NCI-H2171 treated with DMSO at 0.1 percent for 48 hours (cell line): ENCODE results near the gene CHD5.
A peak's percentile ranks its signal among the peaks of the same experiment; 100 is the strongest.

Experiments
- DNase-seq: peaks from one replicate; lab custom pipeline; 2025; lab: John Stamatoyannopoulos, UW

CHD5 gene

DNA sequence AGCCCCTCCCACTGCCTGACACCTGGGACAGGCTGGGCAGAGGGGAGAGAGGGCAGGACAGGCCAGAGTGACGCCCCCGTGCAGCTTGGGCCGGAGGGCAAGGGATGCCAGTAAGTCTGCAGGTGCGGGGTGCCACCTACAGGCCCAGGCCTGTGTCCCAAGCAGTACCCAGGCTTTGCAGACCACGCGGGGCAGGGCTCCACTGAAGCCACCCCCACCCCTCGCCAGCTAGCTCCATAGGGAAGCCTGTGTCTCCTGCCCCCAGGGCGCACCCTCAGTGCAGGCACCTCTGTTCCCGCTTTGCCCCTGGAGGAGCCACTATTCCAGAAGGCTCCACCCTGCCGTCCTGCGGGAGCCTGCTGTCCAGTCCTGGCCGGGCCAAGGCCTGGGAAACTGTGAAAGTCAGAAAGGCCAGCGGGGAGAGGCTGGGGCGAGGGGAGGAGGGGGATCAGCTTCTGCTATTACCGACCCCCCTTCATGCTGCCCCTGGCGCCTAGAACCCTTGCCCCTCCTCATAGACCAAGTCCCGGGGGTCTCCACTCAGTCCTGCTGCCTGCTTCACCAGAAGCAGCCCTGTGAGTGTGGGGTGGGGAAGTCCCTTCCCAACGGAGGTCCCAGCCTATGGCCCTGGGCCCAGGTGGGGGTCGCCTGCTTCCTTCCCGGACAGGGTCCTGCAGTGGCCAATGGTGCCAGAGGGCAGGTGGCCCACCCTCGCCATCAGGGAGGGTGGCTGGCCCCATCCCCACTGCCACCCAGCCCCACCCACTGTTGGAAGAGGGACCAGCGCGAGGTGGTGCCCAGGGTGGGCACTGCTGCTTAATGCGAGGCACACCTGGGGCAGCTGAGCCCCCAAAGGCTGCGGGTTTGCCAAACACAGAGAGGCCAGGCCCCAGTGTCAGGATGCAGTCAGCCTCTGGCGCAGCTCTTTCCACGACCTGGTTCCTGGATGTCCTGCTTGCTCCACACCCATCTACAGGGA, 80.0 kb downstream of the CHD5 start:
- no peak for DNase-seq

DNA sequence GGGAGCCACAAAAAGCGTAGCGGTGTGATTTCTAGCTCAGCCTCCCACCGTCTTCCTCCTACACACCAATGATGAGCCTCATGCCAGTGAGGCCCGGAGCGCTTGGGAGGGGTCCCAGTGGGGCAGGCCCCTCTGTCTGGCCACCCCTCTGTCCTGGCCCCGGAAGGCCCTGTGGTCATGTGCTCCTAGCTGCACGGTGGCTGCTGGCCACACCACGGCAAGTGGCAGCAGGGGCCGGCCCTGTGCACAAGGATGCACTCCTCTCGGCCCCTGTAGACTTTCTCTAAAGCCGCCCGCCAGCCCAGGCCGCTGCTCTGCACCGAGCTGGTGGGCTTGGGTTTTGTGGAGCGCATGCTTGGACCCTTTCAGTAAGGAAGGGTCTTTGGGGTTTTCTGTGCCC, 80.8 kb downstream of the CHD5 start:
- no peak for DNase-seq

DNA sequence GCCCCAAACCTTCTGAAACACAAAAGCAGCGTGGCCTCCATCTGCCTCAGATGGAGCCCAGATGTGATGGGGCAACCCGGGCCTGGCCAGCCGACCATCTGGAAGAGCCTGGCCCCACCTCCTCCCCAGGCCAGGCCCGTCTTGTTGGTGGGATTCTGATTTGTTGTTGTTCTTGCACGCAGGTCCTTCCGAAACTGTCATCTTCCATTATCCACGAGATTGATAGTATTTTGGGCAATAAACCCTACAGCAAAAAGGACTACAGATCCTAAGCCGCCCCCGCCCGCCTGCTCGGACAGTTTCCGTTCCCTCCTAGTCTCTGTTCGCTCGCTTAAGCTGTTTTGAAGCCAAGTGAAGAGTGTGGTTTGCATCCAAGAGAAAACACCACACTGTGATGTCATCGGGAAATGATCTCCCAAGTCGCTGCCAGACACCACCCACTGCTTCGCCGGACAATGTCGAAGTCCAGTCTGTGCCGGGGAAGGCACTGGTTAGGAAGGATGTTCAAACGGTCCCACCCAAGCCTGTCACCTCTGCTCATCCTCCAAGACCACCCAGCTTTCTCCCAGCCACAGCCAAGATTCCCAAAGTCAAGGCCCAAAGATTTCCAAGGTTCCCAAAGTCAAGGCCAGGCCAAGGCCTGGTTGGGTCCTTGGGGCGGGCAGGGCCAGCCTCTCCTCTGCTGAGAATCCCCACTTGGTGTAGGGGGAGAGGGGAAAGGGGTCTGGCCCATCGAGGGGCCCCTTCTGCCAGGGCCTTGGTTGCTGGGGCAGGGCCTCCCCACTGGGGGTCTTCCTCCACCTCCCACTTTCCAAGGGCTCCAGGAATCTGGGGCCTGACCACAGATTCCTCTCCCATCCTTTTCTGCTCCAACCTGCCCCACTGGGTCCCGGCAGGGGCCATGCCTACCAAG, 81.6 kb downstream of the CHD5 start:
- no peak for DNase-seq

- DNase-seq: no peak
Observed at GRCh38 chr1:6097824-6098223, 82.3 kb downstream of the CHD5 start.

DNA sequence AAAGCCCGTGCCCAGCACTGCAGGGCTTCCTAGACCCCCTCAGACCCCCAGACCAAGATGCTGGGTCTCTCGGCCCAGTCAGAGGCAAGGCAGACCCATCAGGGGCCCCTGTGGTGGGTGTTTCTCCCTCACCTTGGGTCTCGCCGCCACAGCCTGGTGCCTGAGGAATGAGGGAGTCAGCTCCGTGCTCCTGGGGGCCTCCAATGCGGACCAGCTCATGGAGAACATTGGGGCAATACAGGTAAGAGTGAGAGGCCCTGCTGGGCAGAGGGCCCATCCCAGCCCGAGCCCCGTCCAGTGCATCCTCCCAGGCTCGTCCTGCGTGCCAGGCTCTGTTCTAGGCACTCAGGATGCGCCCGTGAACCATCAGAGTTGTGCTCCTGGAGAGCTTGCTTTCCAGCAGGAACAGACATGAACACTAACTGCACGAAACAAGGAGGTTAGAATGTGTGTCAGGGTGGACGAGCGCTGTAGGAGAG, 83.0 kb downstream of the CHD5 start:
- no peak for DNase-seq

GRCh38 chr1:6096243-6097116, 83.6 kb downstream of the CHD5 start:
- DNase-seq: no peak

DNA sequence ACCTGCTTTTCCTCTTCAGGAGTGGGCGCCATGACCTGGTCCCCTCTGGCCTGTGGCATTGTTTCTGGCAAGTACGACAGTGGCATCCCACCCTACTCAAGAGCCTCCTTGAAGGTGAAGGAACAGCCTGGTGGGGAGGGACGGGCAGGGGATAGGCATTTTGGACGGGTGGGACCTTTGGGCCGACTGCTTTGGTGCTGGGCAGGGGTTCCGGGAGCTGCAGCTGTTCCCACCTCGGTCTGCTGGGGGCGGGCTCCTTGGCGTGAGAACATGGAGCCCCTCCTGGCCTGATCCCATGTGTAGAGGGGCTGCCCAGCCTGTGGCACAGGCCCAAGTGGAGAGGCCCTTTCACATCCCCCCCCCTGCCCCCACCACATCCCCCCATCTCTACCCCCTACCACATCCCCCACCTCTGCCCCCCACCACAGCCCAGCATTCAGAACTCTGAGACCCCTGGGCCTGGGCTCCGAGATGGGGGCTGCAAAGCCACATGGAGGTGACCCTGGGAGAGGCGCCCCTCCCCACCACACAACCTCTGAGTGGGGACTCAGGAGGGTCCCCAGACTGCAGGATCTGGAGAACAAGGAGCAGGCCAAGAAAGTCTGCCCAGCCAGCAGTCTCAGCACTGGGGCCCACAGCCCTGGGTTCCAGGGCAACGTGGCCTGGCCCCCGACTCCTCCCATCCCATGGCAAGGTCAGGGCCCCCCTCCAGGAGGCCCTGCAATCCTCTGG, 84.4 kb downstream of the CHD5 start:
- DNase-seq: no peak

DNA sequence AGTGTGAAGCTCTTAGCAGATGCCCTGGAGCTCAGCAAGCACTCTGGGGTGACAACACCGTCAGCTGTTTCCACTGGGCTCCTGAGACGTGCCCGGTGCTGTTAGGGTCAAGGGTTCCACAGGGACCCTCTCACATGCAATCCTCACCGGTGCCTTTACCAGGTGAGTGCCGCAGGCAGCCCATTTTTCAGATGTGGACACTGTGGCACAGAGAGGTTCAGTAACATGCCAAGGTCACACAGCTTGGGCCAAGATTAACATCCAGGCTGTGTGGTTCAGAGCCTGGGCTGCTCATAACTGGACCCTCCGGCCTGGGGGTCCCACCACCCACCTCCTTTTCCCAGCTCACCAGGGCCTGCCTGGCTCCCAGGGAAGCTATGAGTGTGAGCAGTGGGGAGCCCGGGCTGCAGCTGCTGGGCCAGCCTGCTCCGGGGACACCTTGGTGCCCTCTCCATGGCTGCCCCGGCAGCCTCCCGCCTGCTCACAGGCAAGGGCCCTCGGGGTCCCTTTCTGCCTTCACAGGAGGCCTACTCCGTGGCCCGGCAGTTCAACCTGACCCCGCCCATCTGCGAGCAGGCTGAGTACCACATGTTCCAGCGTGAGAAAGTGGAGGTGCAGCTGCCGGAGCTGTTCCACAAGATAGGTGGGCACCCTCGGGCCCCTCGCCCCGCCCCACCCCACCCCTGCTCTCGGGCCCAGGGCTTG, 85.2 kb downstream of the CHD5 start:
- DNase-seq: no peak

GRCh38 chr1:6094246-6094645, 85.9 kb downstream of the CHD5 start:
- DNase-seq: no peak

GRCh38 chr1:6093611-6094010, 86.5 kb downstream of the CHD5 start:
- DNase-seq: peak; percentile 12

- no peak for DNase-seq
Observed at GRCh38 chr1:6093071-6093470, 87.0 kb downstream of the CHD5 start.

DNA sequence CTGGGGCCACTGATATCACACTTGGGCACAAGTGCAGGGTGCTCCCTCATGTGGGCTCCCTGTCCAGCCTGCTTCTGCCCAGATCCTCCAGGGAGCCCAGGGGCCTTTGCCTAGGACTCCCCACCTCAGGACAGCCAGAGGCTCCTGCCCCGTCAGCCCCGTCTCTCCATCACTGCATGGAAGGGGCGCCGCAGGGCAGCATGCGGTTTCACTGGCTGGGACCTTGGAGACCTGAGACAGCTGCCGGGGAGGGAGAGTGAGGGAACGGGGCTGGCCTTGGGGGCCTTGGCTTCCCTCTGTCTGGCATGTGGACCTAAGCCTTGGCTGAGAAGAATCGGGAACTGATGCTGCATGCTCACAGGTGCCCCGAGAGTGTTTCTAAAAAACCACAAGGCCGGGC, 87.9 kb downstream of the CHD5 start:
- DNase-seq: no peak

- no peak for DNase-seq
Observed at GRCh38 chr1:6091823-6092109, 88.4 kb downstream of the CHD5 start.

DNA sequence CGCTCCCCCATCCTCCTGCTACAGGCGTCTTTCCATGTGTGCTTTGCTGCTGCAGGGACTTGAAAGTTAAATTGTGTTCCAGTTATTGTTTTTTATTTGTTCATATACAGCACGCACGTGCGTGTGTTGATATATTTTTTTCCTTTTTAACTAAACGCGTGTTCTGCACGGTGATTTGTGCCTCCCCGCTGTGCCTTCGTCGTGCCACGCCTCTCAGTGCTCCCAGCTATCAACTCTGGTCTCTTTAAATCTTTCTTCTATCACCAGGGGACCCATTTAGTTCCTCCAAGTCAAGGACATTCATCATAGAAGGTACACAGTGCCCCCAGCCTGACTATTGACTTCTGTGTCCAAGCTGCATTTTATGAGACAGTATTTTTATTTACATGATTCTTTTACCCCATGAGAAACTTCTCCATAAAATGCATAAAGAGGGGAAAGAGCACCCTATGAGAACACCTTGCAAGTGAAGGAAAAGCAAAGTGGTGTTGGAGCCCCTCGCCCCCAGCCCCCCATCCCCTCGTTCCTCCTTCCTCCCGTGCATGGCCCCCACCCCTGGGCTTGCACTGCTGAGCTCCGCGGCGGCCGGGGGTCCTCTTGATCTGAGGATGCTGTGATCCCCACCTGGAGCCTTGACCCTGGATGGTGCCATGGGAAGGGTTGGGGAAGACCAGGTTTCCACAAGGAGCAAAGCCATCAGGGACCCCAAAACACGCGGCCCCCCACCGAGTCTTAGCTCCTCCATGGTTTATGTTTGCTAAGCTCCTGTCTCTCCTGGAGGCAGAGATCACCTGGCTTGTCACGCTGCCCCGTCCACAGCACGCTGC, 88.9 kb downstream of the CHD5 start:
- DNase-seq: no peak

GRCh38 chr1:6090288-6090687, 89.8 kb downstream of the CHD5 start:
- DNase-seq: no peak

DNA sequence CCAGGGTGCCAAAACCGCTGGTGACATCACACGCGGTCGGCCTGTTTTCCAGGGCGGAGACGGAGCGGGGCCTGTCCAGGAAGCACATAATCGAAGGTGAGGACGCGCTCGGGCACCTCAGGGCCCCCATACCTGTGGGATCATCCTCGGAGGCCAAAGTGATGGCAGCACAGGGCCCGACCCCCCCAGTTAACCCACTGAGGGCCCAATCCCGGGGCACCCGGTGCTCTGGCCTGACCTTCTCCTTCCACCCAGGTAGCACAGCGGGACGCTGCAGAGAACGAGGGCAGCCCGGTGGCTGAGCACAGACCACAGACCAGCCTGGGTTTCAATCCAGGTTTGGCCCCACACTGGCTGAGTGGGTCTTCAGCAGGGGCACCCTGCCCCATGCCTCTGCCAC, 91.2 kb downstream of the CHD5 start:
- DNase-seq: no peak

GRCh38 chr1:6087958-6088357, 92.2 kb downstream of the CHD5 start:
- DNase-seq: no peak

GRCh38 chr1:6087377-6087772, 92.7 kb downstream of the CHD5 start:
- no peak for DNase-seq

GRCh38 chr1:6086762-6087376, 93.3 kb downstream of the CHD5 start:
- no peak for DNase-seq
